ENCODE measurements around the gene TEAD2. TPM values are rescaled to one million over a fixed set of nuclear protein-coding genes. Genes with fewer than 3 reads are reported as not detected.

The TEAD2 gene
- 5.9 and 16.0 TPM in 2 replicates for total RNA-seq

DNA sequence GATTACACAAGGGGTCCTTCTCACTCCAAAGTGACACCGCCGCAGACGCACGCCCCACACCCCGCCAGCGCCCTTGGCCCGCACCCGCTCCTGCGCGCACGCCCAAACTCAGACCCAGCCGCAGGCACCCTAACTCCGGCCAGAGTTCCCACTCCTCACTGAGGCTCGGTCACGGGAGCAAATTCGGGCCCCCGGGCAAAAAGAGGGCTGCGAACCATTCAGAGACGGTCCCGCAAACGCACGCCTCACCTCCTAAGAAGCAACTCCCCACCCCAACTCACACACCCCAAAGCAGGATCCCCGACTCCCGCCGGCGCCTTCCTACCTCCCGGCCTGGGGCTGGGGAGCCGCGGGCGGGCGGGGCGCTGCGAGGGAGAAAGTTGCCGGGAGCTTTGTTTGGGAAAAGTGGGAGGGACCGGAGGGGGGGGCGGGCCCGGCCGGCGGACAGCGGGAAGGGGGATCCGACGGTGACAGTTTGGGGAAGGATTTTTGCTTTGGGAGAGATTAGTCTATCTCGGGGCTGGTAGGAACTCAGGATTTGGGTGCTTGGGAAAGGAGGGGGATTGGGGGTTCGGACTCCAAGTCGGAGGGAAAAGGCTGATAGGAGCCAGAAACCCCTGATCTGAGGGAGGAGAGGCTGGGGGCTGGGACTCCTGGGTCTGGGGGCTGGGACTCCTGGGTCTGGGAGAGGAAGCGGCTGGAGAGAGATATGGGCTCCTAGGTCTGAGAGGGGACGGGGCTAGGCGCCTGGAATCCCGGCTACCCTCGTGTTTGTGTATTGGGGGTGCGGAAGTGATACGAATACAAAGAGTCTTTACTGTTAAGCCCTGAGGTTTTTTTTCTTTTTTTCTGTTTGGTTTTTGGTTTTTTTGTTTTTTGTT, at the start of gene TEAD2:
TSS of gene TEAD2 (minus strand) at position 369 of the 881 bp plus-strand sequence. CDS start 2,341 bp downstream, outside the sequence.

DNA sequence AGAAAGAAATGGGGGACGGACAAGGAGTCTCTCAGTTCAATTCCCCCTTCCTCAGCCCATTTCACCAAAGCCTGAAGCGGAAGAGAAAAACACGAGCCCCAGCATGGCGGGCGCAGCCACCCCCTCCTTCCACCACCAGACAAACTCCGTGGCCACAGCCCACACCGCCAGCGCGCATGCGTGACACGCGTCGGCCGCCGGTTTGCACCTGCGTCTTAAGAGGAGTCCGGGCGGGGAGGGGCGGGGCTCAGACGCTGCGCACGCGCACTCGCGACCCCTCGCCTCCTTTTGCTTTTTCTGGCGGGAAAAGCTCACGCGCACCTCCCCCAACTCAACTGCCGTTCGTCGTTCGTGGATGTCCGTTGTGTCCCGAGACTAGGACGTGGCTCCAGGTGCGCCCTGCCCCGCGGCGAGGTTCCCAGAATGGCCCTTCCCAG, 25.7 kb upstream of the TEAD2 start, which contains the start of gene KASH5:
TSS of gene KASH5 (plus strand) at position 314 of the 437 bp plus-strand sequence. CDS start 2,635 bp downstream, outside the sequence.

DNA sequence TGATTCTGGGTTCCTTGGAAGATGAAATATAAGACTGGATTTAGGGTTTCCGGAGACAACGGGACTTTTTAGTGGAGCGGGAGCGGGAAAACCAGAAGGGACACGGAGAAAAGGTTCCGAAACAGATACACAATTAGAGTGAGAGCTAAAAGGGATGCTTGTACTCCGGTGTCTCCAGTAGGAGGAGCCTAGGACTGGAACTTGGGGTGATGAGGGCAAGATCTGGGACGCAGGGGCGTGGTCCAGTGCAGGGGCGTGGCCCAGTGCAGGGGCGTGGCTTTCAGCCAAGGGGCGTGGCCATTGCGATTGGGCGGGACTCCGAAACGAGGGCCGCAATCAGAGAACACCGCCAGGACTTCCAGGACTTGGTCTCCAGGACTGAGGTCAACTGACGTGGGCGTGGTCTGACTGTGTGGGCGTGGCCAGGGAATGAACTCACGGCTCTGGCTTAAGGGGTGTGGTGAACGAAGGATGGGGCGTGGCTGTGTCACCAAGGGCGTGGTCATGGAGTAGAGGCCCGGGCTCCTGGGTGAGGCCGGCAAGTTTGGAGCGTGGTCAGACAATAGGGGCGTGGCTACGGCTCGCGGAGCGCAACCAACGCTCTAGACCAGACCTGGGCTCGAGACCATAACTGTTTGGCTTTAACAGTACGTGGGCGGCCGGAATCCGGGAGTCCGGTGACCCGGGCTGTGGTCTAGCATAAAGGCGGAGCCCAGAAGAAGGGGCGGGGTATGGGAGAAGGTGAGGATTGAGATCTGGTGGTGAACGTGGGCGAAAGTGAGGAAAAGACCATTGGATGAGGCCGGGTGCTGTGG, 1.3 kb upstream of the TEAD2 start, which contains the start of gene DKKL1:
TSS of gene DKKL1 (plus strand) at position 610 of the 815 bp plus-strand sequence. CDS start at position 732, 122 bp downstream.

DNA sequence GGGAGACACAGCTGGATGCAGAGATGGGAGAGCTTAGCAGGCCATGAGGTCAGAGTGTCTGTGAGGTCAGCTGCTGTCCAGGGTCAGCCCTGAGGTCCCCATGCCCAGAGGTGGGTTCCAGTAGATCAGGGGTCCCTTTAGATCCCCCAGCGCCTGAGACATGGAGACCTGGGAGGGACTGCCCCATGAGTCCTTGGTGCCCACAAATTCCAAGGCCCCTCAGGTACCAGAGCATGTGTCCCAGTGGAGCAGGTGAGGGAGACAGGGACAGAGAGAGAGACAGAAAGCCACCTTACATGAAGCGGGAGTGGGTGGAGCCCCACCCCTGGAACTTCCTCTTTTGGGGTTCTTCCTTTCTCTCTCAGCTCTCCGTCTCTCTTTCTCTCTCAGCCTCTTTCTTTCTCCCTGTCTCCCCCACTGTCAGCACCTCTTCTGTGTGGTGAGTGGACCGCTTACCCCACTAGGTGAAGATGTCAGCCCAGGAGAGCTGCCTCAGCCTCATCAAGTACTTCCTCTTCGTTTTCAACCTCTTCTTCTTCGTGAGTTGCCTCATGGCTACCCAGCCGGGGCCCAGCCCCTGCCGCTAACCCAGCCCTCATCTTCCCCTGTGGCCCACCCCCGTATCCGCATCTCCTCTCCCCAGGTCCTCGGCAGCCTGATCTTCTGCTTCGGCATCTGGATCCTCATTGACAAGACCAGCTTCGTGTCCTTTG, 27.0 kb downstream of the TEAD2 start, which contains the start of gene CD37:
TSS of gene CD37 (plus strand) at position 336 of the 713 bp plus-strand sequence. CDS start at position 471, 135 bp downstream.

DNA sequence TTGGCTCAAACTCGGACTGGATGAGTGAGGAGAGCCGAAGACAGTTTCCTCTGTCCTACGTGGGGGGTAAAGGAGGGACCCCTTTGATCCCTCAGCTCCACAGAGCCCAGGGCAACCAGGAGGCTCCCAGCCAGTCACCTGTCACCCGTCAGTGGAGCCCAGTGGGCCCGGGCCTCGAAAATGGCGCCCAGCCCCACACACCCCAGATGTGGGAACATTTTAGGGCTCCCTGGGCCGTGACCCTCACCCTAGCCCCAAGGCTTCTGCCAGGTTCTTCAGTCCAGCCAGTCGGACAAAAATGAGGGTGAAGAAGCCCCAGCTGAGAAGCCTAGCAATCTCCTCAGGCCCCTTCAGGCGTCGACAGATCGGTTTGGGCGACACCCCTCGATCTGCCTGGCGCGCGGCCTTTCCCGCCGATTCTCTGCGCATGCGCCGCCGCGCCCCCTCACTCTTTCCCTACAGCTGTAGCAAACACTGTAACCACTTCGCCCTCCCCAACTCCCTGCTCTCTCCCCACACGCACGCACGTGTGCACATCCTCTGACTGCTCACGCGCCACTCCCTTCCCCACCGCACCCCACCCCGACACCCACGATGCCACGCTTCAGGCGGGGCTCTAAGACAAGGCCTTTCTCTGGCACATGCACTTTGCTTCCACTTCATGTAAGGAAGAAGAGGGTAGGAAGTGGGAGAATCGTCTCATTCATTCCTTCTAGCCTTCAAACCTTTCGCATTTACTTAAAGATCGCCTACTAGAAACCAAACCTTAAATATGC, 37.2 kb downstream of the TEAD2 start, which contains the start of gene SLC6A16:
TSS of gene SLC6A16 (minus strand) at position 391 of the 776 bp plus-strand sequence. CDS start 13,844 bp downstream, outside the sequence.

Small RNA genes lying within 50 kb of the gene (small RNA-seq; reads per million reads assigned to genes)
- gene MIR4324, result not detected

Other genes starting within 250 kb of the TEAD2 start
- 1.8 and 2.7 TPM in 2 replicates for gene LIN7B, start 248.0 kb downstream of the TEAD2 start, total RNA-seq
- 0.37 and 0.78 TPM in 2 replicates for gene C19orf73, start 243.3 kb downstream of the TEAD2 start, total RNA-seq
- gene PPFIA3, start 242.9 kb downstream of the TEAD2 start, total RNA-seq, result 0.78 and 1.8 TPM in 2 replicates
- gene HRC, start 207.0 kb downstream of the TEAD2 start, total RNA-seq, result not detected in 2 replicates
- 14.1 and 14.3 TPM in 2 replicates for gene TRPM4, start 204.6 kb downstream of the TEAD2 start, total RNA-seq
- under 0.01 TPM in 1 of 2 replicates, not detected in the other for gene SLC6A16, start 37.2 kb downstream of the TEAD2 start, total RNA-seq
- gene CD37, start 27.0 kb downstream of the TEAD2 start, total RNA-seq, result not detected in 2 replicates
- gene DKKL1, start 1.5 kb upstream of the TEAD2 start, total RNA-seq, result not detected in 2 replicates
- not detected in 2 replicates for gene KASH5, start 25.8 kb upstream of the TEAD2 start, total RNA-seq
- not detected in 2 replicates for gene PTH2, start 61.0 kb upstream of the TEAD2 start, total RNA-seq
- gene GFY, start 63.0 kb upstream of the TEAD2 start, total RNA-seq, result not detected in 2 replicates
- gene SLC17A7, start 79.1 kb upstream of the TEAD2 start, total RNA-seq, result 0.20 and 0.37 TPM in 2 replicates
- gene PIH1D1, start 89.4 kb upstream of the TEAD2 start, total RNA-seq, result 97.6 and 120 TPM in 2 replicates
- 27.2 and 35.2 TPM in 2 replicates for gene ALDH16A1, start 90.8 kb upstream of the TEAD2 start, total RNA-seq
- 4.3 and 7.0 TPM in 2 replicates for gene FLT3LG, start 111.8 kb upstream of the TEAD2 start, total RNA-seq
- gene RPL13A, start 125.2 kb upstream of the TEAD2 start, total RNA-seq, result 2,138 and 3,125 TPM in 2 replicates
- 1,170 and 3,867 TPM in 2 replicates for gene RPS11, start 134.0 kb upstream of the TEAD2 start, total RNA-seq
- gene FCGRT, start 150.2 kb upstream of the TEAD2 start, total RNA-seq, result 19.7 and 36.4 TPM in 2 replicates
- gene RCN3, start 165.6 kb upstream of the TEAD2 start, total RNA-seq, result 135 and 207 TPM in 2 replicates
- 71.4 and 98.5 TPM in 2 replicates for gene NOSIP, start 218.1 kb upstream of the TEAD2 start, total RNA-seq
- 0.37 and 0.39 TPM in 2 replicates for gene PRRG2, start 218.9 kb upstream of the TEAD2 start, total RNA-seq
- gene PRR12, start 228.8 kb upstream of the TEAD2 start, total RNA-seq, result 2.6 and 3.5 TPM in 2 replicates

All from subcutaneous preadipocyte (primary cell).